ENCODE results near the gene NTMT1.
"Not testable (repeated sequence)": the region's sequence is repeated elsewhere in the genome, so short reads cannot be mapped to it uniquely, and the experiment has no call there.

NTMT1 gene

DNA sequence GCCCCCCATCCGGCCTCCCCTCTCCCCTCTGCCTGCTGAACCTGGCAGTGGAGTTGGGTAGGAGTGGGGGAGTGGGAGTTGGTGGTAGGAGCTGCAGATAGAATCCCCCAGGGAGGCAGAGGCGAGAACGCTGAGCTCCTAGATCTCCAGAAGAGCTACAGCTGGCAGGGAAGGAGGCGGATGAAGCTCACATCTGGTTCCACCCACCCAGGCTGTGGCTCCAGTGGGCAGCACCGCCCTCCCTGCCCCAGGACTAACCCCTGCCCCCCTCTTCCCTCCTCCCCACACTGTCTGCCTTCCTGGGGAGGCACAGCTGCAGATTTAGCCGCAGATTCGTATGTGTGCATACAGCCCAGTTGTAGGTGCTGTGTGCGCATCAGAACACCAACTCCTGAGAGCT is 39.3 kb upstream of the NTMT1 start:
- Histone ChIP-seq H3K9me3 (ENCODE audit: low read length) (no peaks in the 10 kb centered on the region), H3K9ac (ENCODE audit: low read length) (no peak overlapping the region), H3K27me3 (ENCODE audit: control insufficient read depth in 1 of 2, insufficient read depth in 2 of 2, low read length in 2 of 2) (no peaks in the 10 kb centered on the region), H3K36me3 (ENCODE audit: insufficient read depth, low read length) (no peaks in the 10 kb centered on the region), H3K27ac (ENCODE audit: low read depth, low read length) (no peak overlapping the region), H3K4me3 (ENCODE audit: low read depth in 1 of 2, low read length in 2 of 2) (no peak overlapping the region), H3K4me1 (ENCODE audit: insufficient read depth, low read length) (peaks cover 7% of the 10 kb centered on the region)

DNA sequence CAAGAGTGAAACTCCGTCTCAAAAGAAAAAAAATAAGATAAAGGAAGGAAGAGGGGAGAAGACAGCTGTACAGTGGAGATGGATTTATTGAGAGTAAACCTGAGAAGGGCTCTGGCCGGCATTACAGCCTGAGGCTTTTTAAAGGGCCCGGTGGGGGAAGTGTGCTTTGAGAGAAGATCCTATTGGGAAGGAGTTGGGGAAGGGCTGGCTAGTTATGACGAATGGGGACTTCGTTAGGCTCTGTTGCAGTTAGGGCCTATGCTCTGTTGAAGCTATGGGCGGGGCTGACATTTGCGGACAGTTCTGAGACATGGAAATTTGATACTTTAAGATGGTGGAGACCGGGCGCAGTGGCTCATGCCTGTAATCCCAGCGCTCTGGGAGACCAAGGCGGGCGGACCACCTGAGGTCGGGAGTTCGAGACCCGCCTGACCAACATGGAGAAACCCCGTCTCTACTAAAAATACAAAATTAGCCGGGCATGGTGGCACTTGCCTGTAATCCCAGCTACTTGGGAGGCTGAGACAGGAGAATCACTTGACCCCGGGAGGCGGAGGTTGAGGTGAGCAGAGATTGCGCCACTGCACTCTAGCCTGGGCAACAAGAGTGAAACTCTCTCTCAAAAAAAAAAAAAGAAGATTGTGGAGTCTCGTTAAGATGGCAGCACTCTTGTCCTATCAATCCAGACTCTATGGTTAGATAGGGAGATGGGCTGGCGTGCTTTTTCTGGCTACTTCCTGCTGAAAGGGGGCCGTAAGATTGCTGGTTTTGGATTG is 38.3 kb upstream of the NTMT1 start:
- no peaks in the 10 kb centered on the region for H3K36me3 ChIP-seq (ENCODE audit: insufficient read depth, low read length)
- H3K9ac ChIP-seq (ENCODE audit: low read length): no peak overlapping the region
- peaks cover 7% of the 10 kb centered on the region for H3K4me1 ChIP-seq (ENCODE audit: insufficient read depth, low read length)
- no peaks in the 10 kb centered on the region for H3K9me3 ChIP-seq (ENCODE audit: low read length)
- H3K27ac ChIP-seq (ENCODE audit: low read depth, low read length): no peak overlapping the region
- no peaks in the 10 kb centered on the region for H3K27me3 ChIP-seq (ENCODE audit: control insufficient read depth in 1 of 2, insufficient read depth in 2 of 2, low read length in 2 of 2)
- no peak overlapping the region for H3K4me3 ChIP-seq (ENCODE audit: low read depth in 1 of 2, low read length in 2 of 2)

DNA sequence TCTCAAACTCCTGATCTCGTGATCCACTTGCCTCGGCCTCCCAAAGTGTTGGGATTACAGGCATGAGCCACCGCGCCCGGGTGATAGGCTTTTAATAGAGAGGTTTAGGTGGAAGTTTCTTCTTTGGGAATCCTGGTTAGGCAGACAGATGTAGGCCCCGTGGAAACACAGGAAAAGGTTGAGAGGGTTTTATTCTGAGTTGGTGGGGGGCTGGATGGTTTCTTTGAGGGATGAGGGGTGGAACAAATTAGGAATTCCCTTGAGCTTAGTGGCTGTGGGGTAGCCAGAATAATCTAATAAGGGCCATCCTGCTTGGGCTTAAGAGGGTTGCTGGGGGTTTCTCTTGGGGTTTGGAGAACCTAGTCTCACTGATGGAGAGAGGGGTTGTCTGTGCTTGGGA is 35.5 kb upstream of the NTMT1 start:
- H3K36me3 ChIP-seq (ENCODE audit: insufficient read depth, low read length): no peaks in the 10 kb centered on the region

DNA sequence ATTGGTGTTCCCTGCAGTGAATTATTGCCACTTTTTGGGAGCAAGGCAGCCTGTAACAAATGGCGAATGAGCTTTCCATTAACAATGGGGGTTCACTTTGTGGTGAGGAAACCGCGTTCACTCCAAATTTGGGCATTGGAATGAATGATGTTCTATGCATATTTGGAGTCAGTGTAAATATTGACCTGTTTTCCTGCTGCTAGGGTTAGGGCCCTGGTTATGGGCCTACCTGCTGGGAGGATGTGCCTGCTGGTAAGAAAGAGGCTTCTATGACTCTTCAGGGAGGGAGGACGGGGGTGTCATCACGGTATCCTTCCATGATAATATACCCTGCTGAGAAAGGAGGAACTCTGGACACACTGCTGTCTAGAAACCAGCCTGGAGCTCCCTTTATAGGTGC is 34.0 kb upstream of the NTMT1 start:
- H3K4me1 ChIP-seq (ENCODE audit: insufficient read depth, low read length): peaks cover 10% of the 10 kb centered on the region
- no peak overlapping the region for H3K27ac ChIP-seq (ENCODE audit: low read depth, low read length)
- no peaks in the 10 kb centered on the region for H3K9me3 ChIP-seq (ENCODE audit: low read length)
- no peaks in the 10 kb centered on the region for H3K27me3 ChIP-seq (ENCODE audit: control insufficient read depth in 1 of 2, insufficient read depth in 2 of 2, low read length in 2 of 2)
- no peak overlapping the region for H3K4me3 ChIP-seq (ENCODE audit: low read depth in 1 of 2, low read length in 2 of 2)
- no peaks in the 10 kb centered on the region for H3K36me3 ChIP-seq (ENCODE audit: insufficient read depth, low read length)
- H3K9ac ChIP-seq (ENCODE audit: low read length): no peak overlapping the region

More for the DNA sequence above, 35.5 kb upstream of the NTMT1 start:
- Histone ChIP-seq H3K4me3 (ENCODE audit: low read depth in 1 of 2, low read length in 2 of 2) (no peak overlapping the region), H3K4me1 (ENCODE audit: insufficient read depth, low read length) (no peaks in the 10 kb centered on the region), H3K27ac (ENCODE audit: low read depth, low read length) (no peak overlapping the region), H3K27me3 (ENCODE audit: control insufficient read depth in 1 of 2, insufficient read depth in 2 of 2, low read length in 2 of 2) (no peaks in the 10 kb centered on the region), H3K9me3 (ENCODE audit: low read length) (no peaks in the 10 kb centered on the region), H3K9ac (ENCODE audit: low read length) (no peak overlapping the region)

DNA sequence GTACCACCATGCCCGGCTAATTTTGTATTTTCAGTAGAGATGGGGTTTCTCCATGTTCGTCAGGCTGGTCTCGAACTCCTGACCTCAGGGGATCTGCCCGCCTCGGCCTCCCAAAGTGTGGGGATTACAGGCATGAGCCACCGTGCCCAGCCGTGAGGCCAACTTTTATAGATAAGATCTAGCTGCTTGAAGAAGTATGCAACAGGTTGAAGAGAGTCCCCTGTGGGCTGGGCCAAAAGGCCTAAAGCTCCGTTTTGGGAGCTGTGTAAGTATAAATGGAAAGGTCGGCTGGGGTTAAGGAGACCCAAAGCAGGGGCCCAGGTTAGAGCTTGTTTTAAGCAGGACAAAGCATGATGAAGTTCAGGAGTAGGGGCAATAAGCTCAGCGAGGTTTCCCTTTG is 33.2 kb upstream of the NTMT1 start:
- H3K27ac ChIP-seq (ENCODE audit: low read depth, low read length); H3K36me3 ChIP-seq (ENCODE audit: insufficient read depth, low read length); H3K9me3 ChIP-seq (ENCODE audit: low read length); H3K9ac ChIP-seq (ENCODE audit: low read length); H3K4me3 ChIP-seq (ENCODE audit: low read depth in 1 of 2, low read length in 2 of 2); H3K27me3 ChIP-seq (ENCODE audit: control insufficient read depth in 1 of 2, insufficient read depth in 2 of 2, low read length in 2 of 2): not testable (repeated sequence)
- peaks cover 14% of the 10 kb centered on the region for H3K4me1 ChIP-seq (ENCODE audit: insufficient read depth, low read length)

DNA sequence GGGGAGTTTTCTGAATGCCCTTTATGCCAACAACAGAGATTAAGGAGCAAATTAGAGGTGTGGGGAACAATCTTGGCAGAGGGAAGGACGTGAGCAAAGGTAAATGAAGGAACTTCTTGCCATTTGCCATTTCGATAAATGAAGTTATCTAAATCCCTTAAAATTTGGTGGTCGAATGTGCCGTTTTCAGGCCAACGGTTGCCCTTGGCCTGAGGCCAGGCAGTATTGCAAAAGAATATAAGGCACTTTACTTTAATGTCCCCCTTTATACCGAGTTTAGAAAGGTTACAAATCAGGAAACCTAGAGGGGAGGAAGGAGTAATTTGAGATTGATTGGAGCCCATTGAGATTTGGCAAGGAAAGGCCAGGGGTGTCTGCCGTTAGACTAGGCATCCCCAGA is 31.3 kb upstream of the NTMT1 start:
- no peaks in the 10 kb centered on the region for H3K27me3 ChIP-seq (ENCODE audit: control insufficient read depth in 1 of 2, insufficient read depth in 2 of 2, low read length in 2 of 2)
- peaks cover 20% of the 10 kb centered on the region for H3K4me1 ChIP-seq (ENCODE audit: insufficient read depth, low read length)
- H3K4me3 ChIP-seq (ENCODE audit: low read depth in 1 of 2, low read length in 2 of 2): no peak overlapping the region
- H3K36me3 ChIP-seq (ENCODE audit: insufficient read depth, low read length): no peaks in the 10 kb centered on the region
- no peak overlapping the region for H3K27ac ChIP-seq (ENCODE audit: low read depth, low read length)
- H3K9ac ChIP-seq (ENCODE audit: low read length): no peak overlapping the region
- H3K9me3 ChIP-seq (ENCODE audit: low read length): no peaks in the 10 kb centered on the region

DNA sequence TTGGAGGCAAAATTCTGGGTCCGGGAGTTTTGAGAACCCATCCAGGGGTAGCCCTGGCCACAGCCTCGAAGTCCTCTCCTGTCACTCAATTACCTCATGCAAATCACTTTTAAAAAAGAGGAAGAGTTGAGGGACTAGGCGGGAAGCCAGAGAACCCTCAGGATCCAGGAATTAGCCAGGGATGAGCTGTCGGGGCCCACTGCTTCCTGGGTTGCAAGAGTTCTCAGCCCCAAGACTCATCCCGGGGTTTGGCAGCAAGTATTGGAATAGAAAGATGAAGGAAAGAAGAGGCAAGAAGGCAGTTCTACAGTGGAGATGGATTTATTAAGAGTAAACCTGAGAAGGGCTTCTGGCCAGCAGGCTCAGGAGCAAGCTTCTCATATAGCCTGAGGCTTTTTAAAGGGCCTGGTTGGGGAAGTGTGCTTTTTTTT is 30.6 kb upstream of the NTMT1 start:
- no peaks in the 10 kb centered on the region for H3K27me3 ChIP-seq (ENCODE audit: control insufficient read depth in 1 of 2, insufficient read depth in 2 of 2, low read length in 2 of 2)
- peaks cover 20% of the 10 kb centered on the region for H3K4me1 ChIP-seq (ENCODE audit: insufficient read depth, low read length)
- no peaks in the 10 kb centered on the region for H3K36me3 ChIP-seq (ENCODE audit: insufficient read depth, low read length)
- H3K9me3 ChIP-seq (ENCODE audit: low read length): no peaks in the 10 kb centered on the region
- no peak overlapping the region for H3K27ac ChIP-seq (ENCODE audit: low read depth, low read length)
- H3K9ac ChIP-seq (ENCODE audit: low read length): no peak overlapping the region
- H3K4me3 ChIP-seq (ENCODE audit: low read depth in 1 of 2, low read length in 2 of 2): no peak overlapping the region

DNA sequence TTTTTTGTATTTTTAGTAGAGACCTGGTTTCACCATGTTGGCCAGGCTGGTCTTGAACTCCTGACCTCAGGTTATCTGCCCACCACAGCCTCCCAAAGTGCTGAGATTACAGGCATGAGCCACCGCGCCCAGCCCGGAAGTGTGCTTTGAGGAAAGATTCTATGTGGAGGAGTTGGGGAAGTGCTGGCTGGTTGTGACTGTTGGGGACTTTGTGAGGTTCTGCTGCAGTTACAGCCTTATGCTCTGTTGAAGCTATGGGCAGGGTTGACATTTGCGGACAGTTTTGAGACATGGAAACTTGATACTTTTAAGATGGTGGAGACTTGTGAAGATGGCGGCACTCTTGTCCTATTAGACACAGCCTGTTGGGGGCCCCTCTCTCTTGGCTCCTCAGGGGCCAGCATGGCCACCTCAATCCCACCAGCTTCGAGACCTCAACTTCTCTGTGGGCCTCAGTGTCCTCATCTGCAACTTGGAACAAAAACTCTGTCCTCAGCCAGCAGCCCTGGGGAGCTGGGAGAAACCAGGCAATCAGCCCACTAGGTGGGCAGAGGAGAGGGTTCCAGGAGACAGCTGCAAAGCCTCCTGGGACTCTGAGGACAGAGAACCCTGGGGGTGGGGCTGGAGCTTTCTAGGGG is 29.9 kb upstream of the NTMT1 start:
- peaks cover 20% of the 10 kb centered on the region for H3K4me1 ChIP-seq (ENCODE audit: insufficient read depth, low read length)
- H3K27me3 ChIP-seq (ENCODE audit: control insufficient read depth in 1 of 2, insufficient read depth in 2 of 2, low read length in 2 of 2): no peaks in the 10 kb centered on the region
- no peaks in the 10 kb centered on the region for H3K9me3 ChIP-seq (ENCODE audit: low read length)
- H3K4me3 ChIP-seq (ENCODE audit: low read depth in 1 of 2, low read length in 2 of 2): no peak overlapping the region
- H3K36me3 ChIP-seq (ENCODE audit: insufficient read depth, low read length): no peaks in the 10 kb centered on the region
- peak overlapping the region; percentile 74 for H3K27ac ChIP-seq (ENCODE audit: low read depth, low read length)
- no peak overlapping the region for H3K9ac ChIP-seq (ENCODE audit: low read length)

DNA sequence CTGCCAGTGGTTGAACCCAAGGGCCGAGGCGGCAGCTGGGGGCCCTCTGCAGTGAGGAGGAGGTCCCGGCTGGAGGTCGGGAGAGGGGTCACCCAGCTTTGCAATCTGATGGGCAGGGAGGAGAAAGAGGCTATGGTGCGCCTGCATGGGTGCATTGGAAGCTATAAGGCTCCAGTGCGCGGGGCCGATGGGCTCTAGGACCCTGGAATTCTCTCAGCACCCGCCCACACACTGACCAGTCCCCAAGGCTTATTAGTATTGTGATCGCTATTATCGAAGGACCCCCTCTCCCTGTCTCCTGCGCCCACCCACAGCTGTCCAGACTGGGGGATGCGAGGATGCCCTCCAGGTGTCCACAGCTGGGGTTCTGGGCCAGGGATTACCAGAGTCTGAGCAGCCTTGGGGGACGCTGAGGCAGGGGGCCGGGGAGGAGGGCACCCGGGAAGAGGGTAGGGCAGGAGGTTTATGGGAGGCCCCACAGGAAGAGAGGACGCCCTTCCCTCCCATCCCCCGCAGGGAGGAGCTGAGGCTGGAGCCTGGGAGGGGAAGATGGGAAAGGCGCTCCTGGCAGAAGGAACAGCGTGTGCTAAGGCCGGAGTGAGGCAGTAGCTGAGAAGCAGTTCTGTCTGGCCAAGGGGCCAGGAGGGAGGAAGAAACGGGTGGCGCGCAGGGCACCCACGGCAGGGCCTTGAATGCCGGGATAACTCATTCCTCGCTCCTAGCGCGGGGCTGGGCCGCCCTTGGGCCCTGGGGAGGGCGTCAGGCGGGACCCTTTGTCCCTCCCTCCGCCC is 29.2 kb upstream of the NTMT1 start:
- Histone ChIP-seq H3K9ac (ENCODE audit: low read length) (no peak overlapping the region), H3K9me3 (ENCODE audit: low read length) (no peaks in the 10 kb centered on the region), H3K4me3 (ENCODE audit: low read depth in 1 of 2, low read length in 2 of 2) (peak overlapping the region; percentile 25 to 43), H3K27me3 (ENCODE audit: control insufficient read depth in 1 of 2, insufficient read depth in 2 of 2, low read length in 2 of 2) (no peaks in the 10 kb centered on the region), H3K36me3 (ENCODE audit: insufficient read depth, low read length) (no peaks in the 10 kb centered on the region), H3K27ac (ENCODE audit: low read depth, low read length) (peak overlapping the region; percentile 74), H3K4me1 (ENCODE audit: insufficient read depth, low read length) (peaks cover 20% of the 10 kb centered on the region)

DNA sequence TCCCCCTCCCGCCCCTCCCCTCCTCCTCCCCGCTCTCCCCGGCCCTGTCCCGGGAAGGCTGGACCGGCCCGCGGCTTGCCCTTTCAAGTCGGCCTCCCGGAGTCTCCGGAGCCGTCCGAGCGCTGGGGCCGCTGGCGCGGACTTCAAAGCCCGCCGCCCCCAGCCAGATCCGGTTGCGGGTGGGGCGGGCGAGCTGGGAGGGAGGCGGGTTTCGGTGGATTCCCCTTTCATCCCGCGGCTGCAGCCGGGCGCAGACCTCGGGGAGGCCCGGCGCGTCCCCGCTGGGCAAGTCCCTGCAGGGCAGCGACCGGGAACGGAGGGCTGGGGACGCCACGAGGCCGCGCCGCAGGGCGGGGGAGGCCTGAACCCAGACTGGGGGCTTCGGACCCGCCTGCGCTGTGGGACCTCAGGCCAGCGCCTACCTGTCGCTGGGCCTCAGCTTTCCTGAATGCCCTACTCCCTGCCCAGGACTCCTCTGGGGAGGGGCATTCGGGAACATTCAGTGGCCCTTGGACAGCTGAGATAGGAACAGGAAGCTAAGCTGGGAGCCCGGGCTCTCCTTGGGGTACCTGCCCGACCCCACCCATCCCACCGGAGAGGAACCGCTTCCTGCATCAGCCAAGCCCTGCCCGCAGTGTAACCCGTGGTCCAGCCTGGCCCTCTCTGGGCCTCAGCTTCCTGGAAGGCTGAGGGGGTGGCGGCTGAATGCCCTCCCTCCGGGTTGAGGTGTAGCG is 28.4 kb upstream of the NTMT1 start:
- no peaks in the 10 kb centered on the region for H3K9me3 ChIP-seq (ENCODE audit: low read length)

DNA sequence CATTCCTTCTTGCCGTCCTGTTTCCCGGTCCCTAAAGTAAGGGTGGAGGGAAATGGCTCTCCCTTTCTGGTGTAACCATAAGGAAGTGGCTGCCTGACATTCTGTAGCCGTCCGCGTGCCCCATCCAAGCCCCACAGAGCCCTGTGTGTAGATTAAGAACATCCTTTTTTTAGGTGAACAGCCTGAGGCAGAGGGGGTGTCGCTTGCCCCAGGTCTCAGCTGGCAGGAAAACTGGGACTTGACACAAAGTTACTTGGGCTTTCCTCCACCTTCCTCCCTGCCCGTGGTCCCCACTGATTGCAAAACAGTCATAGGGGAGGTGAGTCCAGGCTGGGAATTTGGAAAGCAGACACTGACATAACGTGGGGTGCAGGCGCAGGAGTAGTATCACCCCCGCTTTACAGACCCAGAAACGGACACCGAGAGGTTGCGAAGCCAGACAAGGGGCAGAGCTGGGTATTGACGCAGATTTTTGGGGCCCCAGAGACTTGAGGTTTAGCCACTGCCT is 27.8 kb upstream of the NTMT1 start:
- H3K27ac ChIP-seq (ENCODE audit: low read depth, low read length): no peak overlapping the region

More for the DNA sequence above, 28.4 kb upstream of the NTMT1 start:
- peak overlapping the region; percentile 14 for H3K9ac ChIP-seq (ENCODE audit: low read length)
- H3K4me3 ChIP-seq (ENCODE audit: low read depth in 1 of 2, low read length in 2 of 2): peak overlapping the region; percentile 39 to 67
- H3K4me1 ChIP-seq (ENCODE audit: insufficient read depth, low read length): peaks cover 20% of the 10 kb centered on the region
- no peaks in the 10 kb centered on the region for H3K27me3 ChIP-seq (ENCODE audit: control insufficient read depth in 1 of 2, insufficient read depth in 2 of 2, low read length in 2 of 2)
- no peaks in the 10 kb centered on the region for H3K36me3 ChIP-seq (ENCODE audit: insufficient read depth, low read length)
- H3K27ac ChIP-seq (ENCODE audit: low read depth, low read length): peak overlapping the region; percentile 57

More for the DNA sequence above, 27.8 kb upstream of the NTMT1 start:
- peak overlapping the region; percentile 39 to 67 for H3K4me3 ChIP-seq (ENCODE audit: low read depth in 1 of 2, low read length in 2 of 2)
- H3K9ac ChIP-seq (ENCODE audit: low read length): peak overlapping the region; percentile 14
- H3K36me3 ChIP-seq (ENCODE audit: insufficient read depth, low read length): no peaks in the 10 kb centered on the region
- H3K4me1 ChIP-seq (ENCODE audit: insufficient read depth, low read length): peaks cover 20% of the 10 kb centered on the region
- no peaks in the 10 kb centered on the region for H3K9me3 ChIP-seq (ENCODE audit: low read length)
- no peaks in the 10 kb centered on the region for H3K27me3 ChIP-seq (ENCODE audit: control insufficient read depth in 1 of 2, insufficient read depth in 2 of 2, low read length in 2 of 2)

Data from muscle layer of colon (tissue), 2 donors.